Endothelial cell of umbilical vein (primary cell): ENCODE measurements around the gene CHRM1.
"Not testable (repeated sequence)": the region's sequence is repeated elsewhere in the genome, so short reads cannot be mapped to it uniquely, and the experiment has no call there.

ENCODE experiments used
- CTCF ChIP-seq, 2 donors: IDR thresholded peaks; 1 replicate in 1 of 2; 2 replicates in 1 of 2; pipeline ENCODE4 v1.5.1; 2011; ENCODE audit warnings: low read length in 2 of 2, mild to moderate bottlenecking in 2 of 2, moderate library complexity in 2 of 2, control low read depth in 1 of 2, inconsistent platforms in 1 of 2, low read depth in 1 of 2; ENCODE audit not compliant: insufficient read depth in 1 of 2; ENCODE audit errors: extremely low read depth in 1 of 2
- EZH2 ChIP-seq: IDR thresholded peaks from 2 replicates; pipeline ENCODE4 v1.6.1; 2012; ENCODE audit warnings: borderline replicate concordance, low read depth, mild to moderate bottlenecking, moderate library complexity, low read length, inconsistent platforms; ENCODE audit not compliant: severe bottlenecking
- MAX ChIP-seq: IDR thresholded peaks from 2 replicates; pipeline ENCODE4 v1.6.1; 2011; ENCODE audit not compliant: insufficient read depth, insufficient read length

- TF ChIP-seq CTCF (IDR thresholded peaks at IDR 0.05; ENCODE audit: extremely low read depth in 1 of 2, insufficient read depth in 1 of 2, low read depth in 1 of 2, low read length in 2 of 2); EZH2; MAX: not testable (repeated sequence)
Observed at GRCh38 chr11:62937528-62937927, 16.4 kb upstream of the CHRM1 start.
